SK-N-SH treated with all-trans-retinoic acid at 6 μM for 48 hours (cell line): Measurements from ENCODE around the gene PDGFB.

ENCODE experiments used
- ATAC-seq: fragments of 200-7000 bp; cut with Tn5 transposase; 3 replicates; pipeline ENCODE4 v1.9.1; 2020; ENCODE audit warnings: mild to moderate bottlenecking, moderate library complexity
- ARNTL ChIP-seq: fragments of 450-650 bp; formaldehyde crosslinking; IDR thresholded peaks from 2 replicates; pipeline ENCODE4 v1.5.0; 2020; ENCODE audit warnings: low read depth, mild to moderate bottlenecking, moderate library complexity, borderline replicate concordance
- BACH2 ChIP-seq: fragments of 250-450 bp; sonication (Bioruptor Pico); IDR thresholded peaks from 2 replicates; pipeline ENCODE4 v1.9.0; 2021; ENCODE audit warnings: mild to moderate bottlenecking, borderline replicate concordance
- CSDC2 ChIP-seq: fragments of 250-450 bp; sonication (Bioruptor Pico); IDR thresholded peaks from 2 replicates; pipeline ENCODE4 v1.5.0; 2020; ENCODE audit warnings: mild to moderate bottlenecking, moderate library complexity
- GLIS3 ChIP-seq: fragments of 250-450 bp; sonication (Bioruptor Pico); IDR thresholded peaks from 2 replicates; pipeline ENCODE4 v1.5.0; 2020; ENCODE audit warnings: mild to moderate bottlenecking, moderate library complexity
- ISL1 ChIP-seq: fragments of 250-450 bp; sonication (Bioruptor Pico); IDR thresholded peaks from 2 replicates; pipeline ENCODE4 v2.1.2; 2022; ENCODE audit warnings: mild to moderate bottlenecking, moderate library complexity
- OSR1 ChIP-seq: fragments of 250-450 bp; sonication (Bioruptor Pico); IDR thresholded peaks from 2 replicates; pipeline ENCODE4 v1.8.0; 2022; ENCODE audit warnings: moderate library complexity, mild to moderate bottlenecking, inconsistent platforms
- SNAI2 ChIP-seq: fragments of 250-450 bp; sonication (Bioruptor Pico); IDR thresholded peaks from 2 replicates; pipeline ENCODE4 v1.5.0; 2020; ENCODE audit warnings: mild to moderate bottlenecking, moderate library complexity
- TCF4 ChIP-seq: fragments of 250-450 bp; sonication (Bioruptor Pico); IDR thresholded peaks from 2 replicates; pipeline ENCODE4 v1.8.0; 2021; ENCODE audit warnings: mild to moderate bottlenecking, moderate library complexity, borderline replicate concordance
- TOX ChIP-seq: fragments of 250-450 bp; sonication (Bioruptor Pico); IDR thresholded peaks from 2 replicates; pipeline ENCODE4 v1.8.0; 2021; ENCODE audit warnings: mild to moderate bottlenecking, moderate library complexity, borderline replicate concordance
- ZC3H10 ChIP-seq: fragments of 250-450 bp; sonication (Bioruptor Pico); IDR thresholded peaks from 2 replicates; pipeline ENCODE4 v1.5.1; 2021; ENCODE audit warnings: mild to moderate bottlenecking, moderate library complexity
- ZFP3 ChIP-seq: fragments of 250-450 bp; sonication (Bioruptor Pico); IDR thresholded peaks from 2 replicates; pipeline ENCODE4 v1.5.0; 2020; ENCODE audit warnings: mild to moderate bottlenecking, moderate library complexity
- ZFP30 ChIP-seq: fragments of 450-650 bp; formaldehyde crosslinking; IDR thresholded peaks from 2 replicates; pipeline ENCODE4 v1.5.0; 2022; ENCODE audit warnings: mild to moderate bottlenecking, moderate library complexity
- ZNF565 ChIP-seq: fragments of 450-650 bp; formaldehyde crosslinking; conservative IDR thresholded peaks from 2 replicates; pipeline ENCODE4 v1.5.0; 2020; ENCODE audit warnings: low read depth, mild to moderate bottlenecking, moderate library complexity
- TF ChIP-seq, protein P1 (sequence below): fragments of 250-450 bp; sonication (Bioruptor Pico); IDR thresholded peaks from 2 replicates; pipeline ENCODE4 v1.8.0; 2020; ENCODE audit warnings: mild to moderate bottlenecking, moderate library complexity, borderline replicate concordance
- TF ChIP-seq, protein P2 (sequence below): fragments of 250-450 bp; sonication (Bioruptor Pico); IDR thresholded peaks from 2 replicates; pipeline ENCODE4 v1.5.1; 2020; ENCODE audit warnings: low read depth, mild to moderate bottlenecking, moderate library complexity
- TF ChIP-seq, protein P3 (sequence below): fragments of 250-450 bp; sonication (Bioruptor Pico); IDR thresholded peaks from 2 replicates; pipeline ENCODE4 v1.5.0; 2020; ENCODE audit warnings: mild to moderate bottlenecking, moderate library complexity
- TF ChIP-seq, protein P4 (sequence below): fragments of 250-450 bp; sonication (Bioruptor Pico); IDR thresholded peaks from 2 replicates; pipeline ENCODE4 v1.8.0; 2021; ENCODE audit warnings: low read depth, mild to moderate bottlenecking, moderate library complexity, borderline replicate concordance
- TF ChIP-seq, protein P5 (sequence below): fragments of 250-450 bp; sonication (Bioruptor Pico); IDR thresholded peaks from 2 replicates; pipeline ENCODE4 v1.5.1; 2021; ENCODE audit warnings: mild to moderate bottlenecking, moderate library complexity

Gene PDGFB

DNA sequence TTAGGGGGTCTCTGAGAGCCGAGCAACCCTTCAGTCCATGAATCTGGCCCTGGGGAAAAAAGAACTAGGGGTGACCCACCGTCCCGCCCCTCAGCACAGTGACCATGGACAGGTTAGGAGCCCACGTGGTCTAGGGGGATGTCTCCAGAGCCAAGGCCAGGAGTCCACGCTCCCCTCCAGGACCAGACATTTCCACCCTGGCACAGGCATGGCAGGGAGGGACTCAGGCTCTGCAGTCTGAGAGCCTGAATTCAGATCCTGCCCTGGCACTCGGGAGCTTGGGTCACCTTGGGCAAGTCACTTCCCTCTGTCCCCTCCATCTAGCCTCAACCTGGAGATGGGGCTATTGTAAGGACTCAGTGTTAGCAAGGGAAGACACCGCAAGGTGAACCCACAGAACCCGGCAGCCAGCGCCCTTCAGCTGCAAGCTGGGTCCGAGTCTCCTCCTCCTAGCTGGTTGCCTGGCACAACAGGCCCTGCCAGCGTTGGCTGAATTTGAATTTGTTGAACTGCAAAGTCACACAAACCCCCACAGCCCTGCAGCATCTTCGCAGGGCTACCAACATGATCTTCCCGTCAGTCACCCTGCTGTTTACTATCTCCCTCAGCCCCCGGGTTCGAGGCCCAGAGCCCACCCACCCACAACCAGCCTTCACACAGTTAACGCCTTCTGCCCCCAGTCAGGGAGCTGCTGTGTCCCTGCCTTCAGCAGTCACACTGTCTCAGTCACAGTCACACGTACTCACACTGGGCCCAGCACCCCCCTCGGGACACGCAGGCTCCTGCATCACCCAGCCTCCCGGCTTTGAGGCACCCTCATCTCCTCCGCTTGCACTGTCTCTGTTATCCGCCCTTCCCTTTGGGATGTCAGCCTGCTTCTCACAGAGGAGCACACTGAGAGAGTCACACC is 603 bp upstream of the PDGFB start:
- ATAC-seq: no peak
- TF ChIP-seq CSDC2 (CRISPR knock-in tag) (no peak), GLIS3 (CRISPR knock-in tag) (no peak)
- TF ChIP-seq, protein P1, sequence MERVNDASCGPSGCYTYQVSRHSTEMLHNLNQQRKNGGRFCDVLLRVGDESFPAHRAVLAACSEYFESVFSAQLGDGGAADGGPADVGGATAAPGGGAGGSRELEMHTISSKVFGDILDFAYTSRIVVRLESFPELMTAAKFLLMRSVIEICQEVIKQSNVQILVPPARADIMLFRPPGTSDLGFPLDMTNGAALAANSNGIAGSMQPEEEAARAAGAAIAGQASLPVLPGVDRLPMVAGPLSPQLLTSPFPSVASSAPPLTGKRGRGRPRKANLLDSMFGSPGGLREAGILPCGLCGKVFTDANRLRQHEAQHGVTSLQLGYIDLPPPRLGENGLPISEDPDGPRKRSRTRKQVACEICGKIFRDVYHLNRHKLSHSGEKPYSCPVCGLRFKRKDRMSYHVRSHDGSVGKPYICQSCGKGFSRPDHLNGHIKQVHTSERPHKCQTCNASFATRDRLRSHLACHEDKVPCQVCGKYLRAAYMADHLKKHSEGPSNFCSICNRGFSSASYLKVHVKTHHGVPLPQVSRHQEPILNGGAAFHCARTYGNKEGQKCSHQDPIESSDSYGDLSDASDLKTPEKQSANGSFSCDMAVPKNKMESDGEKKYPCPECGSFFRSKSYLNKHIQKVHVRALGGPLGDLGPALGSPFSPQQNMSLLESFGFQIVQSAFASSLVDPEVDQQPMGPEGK (CRISPR knock-in tag): no peak
- TF ChIP-seq, protein P2, sequence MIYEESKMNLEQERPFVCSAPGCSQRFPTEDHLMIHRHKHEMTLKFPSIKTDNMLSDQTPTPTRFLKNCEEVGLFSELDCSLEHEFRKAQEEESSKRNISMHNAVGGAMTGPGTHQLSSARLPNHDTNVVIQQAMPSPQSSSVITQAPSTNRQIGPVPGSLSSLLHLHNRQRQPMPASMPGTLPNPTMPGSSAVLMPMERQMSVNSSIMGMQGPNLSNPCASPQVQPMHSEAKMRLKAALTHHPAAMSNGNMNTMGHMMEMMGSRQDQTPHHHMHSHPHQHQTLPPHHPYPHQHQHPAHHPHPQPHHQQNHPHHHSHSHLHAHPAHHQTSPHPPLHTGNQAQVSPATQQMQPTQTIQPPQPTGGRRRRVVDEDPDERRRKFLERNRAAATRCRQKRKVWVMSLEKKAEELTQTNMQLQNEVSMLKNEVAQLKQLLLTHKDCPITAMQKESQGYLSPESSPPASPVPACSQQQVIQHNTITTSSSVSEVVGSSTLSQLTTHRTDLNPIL (CRISPR knock-in tag): no peak

DNA sequence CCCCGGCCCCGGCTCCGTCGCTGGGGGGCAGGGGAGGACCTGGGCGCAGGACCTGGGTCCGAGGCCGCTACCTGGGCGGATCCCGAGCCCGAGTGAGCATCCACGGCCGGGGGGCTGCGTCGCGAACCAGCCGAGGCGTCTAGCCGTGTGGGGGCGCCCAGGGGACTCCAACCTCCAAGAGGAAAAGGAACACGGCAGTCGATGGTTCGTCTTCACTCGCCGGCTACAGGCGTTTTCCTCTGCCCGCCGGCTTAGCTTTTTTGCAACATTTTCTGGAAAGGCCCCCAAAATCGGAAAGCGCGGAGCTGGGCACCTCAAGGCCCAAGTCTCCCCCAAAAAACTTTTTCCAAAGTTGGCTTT is 666 bp downstream of the PDGFB start:
- no peak for TF ChIP-seq BACH2 (CRISPR knock-in tag)
- TF ChIP-seq TCF4 (CRISPR knock-in tag): no peak
- TF ChIP-seq, protein P3, sequence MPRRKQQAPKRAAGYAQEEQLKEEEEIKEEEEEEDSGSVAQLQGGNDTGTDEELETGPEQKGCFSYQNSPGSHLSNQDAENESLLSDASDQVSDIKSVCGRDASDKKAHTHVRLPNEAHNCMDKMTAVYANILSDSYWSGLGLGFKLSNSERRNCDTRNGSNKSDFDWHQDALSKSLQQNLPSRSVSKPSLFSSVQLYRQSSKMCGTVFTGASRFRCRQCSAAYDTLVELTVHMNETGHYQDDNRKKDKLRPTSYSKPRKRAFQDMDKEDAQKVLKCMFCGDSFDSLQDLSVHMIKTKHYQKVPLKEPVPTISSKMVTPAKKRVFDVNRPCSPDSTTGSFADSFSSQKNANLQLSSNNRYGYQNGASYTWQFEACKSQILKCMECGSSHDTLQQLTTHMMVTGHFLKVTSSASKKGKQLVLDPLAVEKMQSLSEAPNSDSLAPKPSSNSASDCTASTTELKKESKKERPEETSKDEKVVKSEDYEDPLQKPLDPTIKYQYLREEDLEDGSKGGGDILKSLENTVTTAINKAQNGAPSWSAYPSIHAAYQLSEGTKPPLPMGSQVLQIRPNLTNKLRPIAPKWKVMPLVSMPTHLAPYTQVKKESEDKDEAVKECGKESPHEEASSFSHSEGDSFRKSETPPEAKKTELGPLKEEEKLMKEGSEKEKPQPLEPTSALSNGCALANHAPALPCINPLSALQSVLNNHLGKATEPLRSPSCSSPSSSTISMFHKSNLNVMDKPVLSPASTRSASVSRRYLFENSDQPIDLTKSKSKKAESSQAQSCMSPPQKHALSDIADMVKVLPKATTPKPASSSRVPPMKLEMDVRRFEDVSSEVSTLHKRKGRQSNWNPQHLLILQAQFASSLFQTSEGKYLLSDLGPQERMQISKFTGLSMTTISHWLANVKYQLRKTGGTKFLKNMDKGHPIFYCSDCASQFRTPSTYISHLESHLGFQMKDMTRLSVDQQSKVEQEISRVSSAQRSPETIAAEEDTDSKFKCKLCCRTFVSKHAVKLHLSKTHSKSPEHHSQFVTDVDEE (CRISPR knock-in tag): no peak
- TF ChIP-seq, protein P4, sequence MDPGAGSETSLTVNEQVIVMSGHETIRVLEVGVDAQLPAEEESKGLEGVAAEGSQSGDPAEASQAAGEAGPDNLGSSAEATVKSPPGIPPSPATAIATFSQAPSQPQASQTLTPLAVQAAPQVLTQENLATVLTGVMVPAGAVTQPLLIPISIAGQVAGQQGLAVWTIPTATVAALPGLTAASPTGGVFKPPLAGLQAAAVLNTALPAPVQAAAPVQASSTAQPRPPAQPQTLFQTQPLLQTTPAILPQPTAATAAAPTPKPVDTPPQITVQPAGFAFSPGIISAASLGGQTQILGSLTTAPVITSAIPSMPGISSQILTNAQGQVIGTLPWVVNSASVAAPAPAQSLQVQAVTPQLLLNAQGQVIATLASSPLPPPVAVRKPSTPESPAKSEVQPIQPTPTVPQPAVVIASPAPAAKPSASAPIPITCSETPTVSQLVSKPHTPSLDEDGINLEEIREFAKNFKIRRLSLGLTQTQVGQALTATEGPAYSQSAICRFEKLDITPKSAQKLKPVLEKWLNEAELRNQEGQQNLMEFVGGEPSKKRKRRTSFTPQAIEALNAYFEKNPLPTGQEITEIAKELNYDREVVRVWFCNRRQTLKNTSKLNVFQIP: no peak
- no peak for TF ChIP-seq ISL1 (CRISPR knock-in tag)
- no peak for TF ChIP-seq TOX (CRISPR knock-in tag)
- TF ChIP-seq ARNTL: no peak

DNA sequence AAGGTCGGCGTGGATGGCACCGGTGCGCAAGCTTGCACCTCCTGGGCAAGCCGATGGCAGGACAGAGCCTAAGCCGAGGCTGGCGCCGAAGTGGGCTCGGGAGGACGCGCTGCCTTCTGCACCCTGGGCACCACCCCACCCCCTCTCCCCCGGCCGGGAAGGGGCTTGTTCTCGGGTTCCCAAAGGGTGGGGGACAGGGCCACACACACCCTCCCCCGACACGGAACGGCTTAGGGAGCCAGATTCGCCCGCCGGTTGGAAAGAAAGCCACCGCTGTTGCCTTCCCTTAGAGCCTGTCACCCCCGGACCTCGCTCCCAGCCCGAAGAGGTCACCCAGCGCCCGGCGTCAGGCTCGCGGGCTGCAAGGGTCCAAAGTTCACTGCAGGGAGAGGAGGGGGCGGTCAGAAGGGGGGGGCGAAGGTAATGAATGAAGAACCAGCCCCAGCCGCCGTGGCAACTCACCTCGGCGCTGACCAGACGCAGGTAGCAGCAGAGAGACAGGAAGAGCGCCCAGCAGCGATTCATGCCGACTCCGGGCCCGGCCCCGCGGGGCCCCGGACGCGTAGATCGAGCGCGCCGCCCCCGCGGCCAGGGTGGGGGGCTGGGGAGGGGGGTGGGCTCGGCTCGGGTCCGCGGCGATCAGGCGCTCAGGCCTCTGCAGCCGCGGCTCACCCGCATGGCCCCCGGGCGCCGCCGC is 1.2 kb downstream of the PDGFB start:
- ATAC-seq: peak; percentile 38; the same call in 1 of the 3 replicates
- TF ChIP-seq, protein P2 (CRISPR knock-in tag): no peak
- TF ChIP-seq, protein P5, sequence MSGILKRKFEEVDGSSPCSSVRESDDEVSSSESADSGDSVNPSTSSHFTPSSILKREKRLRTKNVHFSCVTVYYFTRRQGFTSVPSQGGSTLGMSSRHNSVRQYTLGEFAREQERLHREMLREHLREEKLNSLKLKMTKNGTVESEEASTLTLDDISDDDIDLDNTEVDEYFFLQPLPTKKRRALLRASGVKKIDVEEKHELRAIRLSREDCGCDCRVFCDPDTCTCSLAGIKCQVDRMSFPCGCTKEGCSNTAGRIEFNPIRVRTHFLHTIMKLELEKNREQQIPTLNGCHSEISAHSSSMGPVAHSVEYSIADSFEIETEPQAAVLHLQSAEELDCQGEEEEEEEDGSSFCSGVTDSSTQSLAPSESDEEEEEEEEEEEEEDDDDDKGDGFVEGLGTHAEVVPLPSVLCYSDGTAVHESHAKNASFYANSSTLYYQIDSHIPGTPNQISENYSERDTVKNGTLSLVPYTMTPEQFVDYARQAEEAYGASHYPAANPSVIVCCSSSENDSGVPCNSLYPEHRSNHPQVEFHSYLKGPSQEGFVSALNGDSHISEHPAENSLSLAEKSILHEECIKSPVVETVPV (CRISPR knock-in tag): no peak
- no peak for TF ChIP-seq ZFP3 (CRISPR knock-in tag)
- TF ChIP-seq ARNTL: no peak
- TF ChIP-seq, protein P3 (CRISPR knock-in tag): no peak
- TF ChIP-seq SNAI2: no peak
- TF ChIP-seq OSR1: no peak
- no peak for TF ChIP-seq ISL1 (CRISPR knock-in tag)
- TF ChIP-seq ZNF565 (CRISPR knock-in tag): no peak
- TF ChIP-seq, protein P1 (CRISPR knock-in tag): no peak
- TF ChIP-seq GLIS3 (CRISPR knock-in tag): no peak
- no peak for TF ChIP-seq ZFP30 (CRISPR knock-in tag)
- TF ChIP-seq ZC3H10 (CRISPR knock-in tag): no peak

More for the DNA sequence above, 666 bp downstream of the PDGFB start:
- no peak for ATAC-seq
